Endothelial cell of umbilical vein (primary cell): ENCODE data around the gene ATP5MK.

Experiments used
- EZH2 ChIP-seq: IDR thresholded peaks from 2 replicates; pipeline ENCODE4 v1.6.1; 2012; ENCODE audit warnings: borderline replicate concordance, low read depth, mild to moderate bottlenecking, moderate library complexity, low read length, inconsistent platforms; ENCODE audit not compliant: severe bottlenecking
- FOS ChIP-seq: IDR thresholded peaks from 2 replicates; pipeline ENCODE4 v1.6.1; 2011; ENCODE audit warnings: mild to moderate bottlenecking, low read length, moderate library complexity, borderline replicate concordance; ENCODE audit not compliant: insufficient read depth
- GATA2 ChIP-seq: IDR thresholded peaks from 2 replicates; pipeline ENCODE4 v1.7.0; 2011; ENCODE audit warnings: low read depth, mild to moderate bottlenecking, moderate library complexity, mixed read lengths, low read length; ENCODE audit not compliant: insufficient read length, insufficient read depth
- POLR2A ChIP-seq: IDR thresholded peaks from 2 replicates; pipeline ENCODE4 v1.6.1; 2012; ENCODE audit warnings: low read depth, mild to moderate bottlenecking, control low read depth, low read length
- POLR2AphosphoS5 ChIP-seq: IDR thresholded peaks from 2 replicates; pipeline ENCODE4 v1.6.1; 2012; ENCODE audit warnings: low read depth, mild to moderate bottlenecking, control low read depth, low read length, moderate library complexity; ENCODE audit not compliant: insufficient read depth
- TF ChIP-seq, protein P1 (sequence below), 2 donors: IDR thresholded peaks; 1 replicate in 1 of 2; 2 replicates in 1 of 2; pipeline ENCODE4 v1.5.1; 2011; ENCODE audit warnings: low read length in 2 of 2, mild to moderate bottlenecking in 2 of 2, moderate library complexity in 2 of 2, control low read depth in 1 of 2, inconsistent platforms in 1 of 2, low read depth in 1 of 2; ENCODE audit not compliant: insufficient read depth in 1 of 2; ENCODE audit errors: extremely low read depth in 1 of 2
- TF ChIP-seq, protein P2 (sequence below): IDR thresholded peaks from 2 replicates; pipeline ENCODE4 v1.6.1; 2011; ENCODE audit not compliant: insufficient read depth, insufficient read length

DNA sequence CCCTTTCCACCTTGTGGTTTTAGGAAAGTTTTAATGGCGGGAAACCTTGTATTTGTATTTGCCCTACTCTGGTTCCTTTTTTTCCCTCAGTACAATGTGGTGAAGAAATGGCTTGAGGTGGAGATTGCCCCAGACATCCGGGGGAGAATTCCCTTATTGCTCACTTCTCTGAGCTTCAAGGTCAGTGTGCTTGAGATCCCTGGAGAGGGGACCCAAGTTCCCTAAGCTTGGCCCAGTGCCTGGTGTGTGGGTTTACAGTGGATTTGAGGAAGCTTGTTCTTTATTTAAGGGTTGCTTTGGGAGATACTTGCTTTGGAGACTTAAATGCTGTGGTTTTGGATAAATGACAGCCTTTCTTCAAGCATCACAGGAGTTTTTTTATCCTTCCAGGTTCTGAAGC, 37.6 kb upstream of the ATP5MK start:
- TF ChIP-seq GATA2: no peak
- TF ChIP-seq, protein P1, sequence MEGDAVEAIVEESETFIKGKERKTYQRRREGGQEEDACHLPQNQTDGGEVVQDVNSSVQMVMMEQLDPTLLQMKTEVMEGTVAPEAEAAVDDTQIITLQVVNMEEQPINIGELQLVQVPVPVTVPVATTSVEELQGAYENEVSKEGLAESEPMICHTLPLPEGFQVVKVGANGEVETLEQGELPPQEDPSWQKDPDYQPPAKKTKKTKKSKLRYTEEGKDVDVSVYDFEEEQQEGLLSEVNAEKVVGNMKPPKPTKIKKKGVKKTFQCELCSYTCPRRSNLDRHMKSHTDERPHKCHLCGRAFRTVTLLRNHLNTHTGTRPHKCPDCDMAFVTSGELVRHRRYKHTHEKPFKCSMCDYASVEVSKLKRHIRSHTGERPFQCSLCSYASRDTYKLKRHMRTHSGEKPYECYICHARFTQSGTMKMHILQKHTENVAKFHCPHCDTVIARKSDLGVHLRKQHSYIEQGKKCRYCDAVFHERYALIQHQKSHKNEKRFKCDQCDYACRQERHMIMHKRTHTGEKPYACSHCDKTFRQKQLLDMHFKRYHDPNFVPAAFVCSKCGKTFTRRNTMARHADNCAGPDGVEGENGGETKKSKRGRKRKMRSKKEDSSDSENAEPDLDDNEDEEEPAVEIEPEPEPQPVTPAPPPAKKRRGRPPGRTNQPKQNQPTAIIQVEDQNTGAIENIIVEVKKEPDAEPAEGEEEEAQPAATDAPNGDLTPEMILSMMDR (IDR thresholded peaks at IDR 0.05; ENCODE audit: extremely low read depth in 1 of 2, insufficient read depth in 1 of 2, low read depth in 1 of 2, low read length in 2 of 2): no peak
- no peak for TF ChIP-seq POLR2AphosphoS5
- TF ChIP-seq, protein P2, sequence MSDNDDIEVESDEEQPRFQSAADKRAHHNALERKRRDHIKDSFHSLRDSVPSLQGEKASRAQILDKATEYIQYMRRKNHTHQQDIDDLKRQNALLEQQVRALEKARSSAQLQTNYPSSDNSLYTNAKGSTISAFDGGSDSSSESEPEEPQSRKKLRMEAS: no peak
- no peak for TF ChIP-seq FOS
- TF ChIP-seq POLR2A: no peak
- no peak for TF ChIP-seq EZH2
